ENCODE results near the gene UGCG.

- no peak for TF ChIP-seq CTCF (conservative IDR thresholded peaks at IDR 0.05)
- TF ChIP-seq EZH2 (IDR thresholded peaks at IDR 0.05; ENCODE audit: low read depth): no peak
Observed at GRCh38 chr9:111924281-111924680, 27.7 kb downstream of the UGCG start.

Data from PC-9 (cell line).